ENCODE data around the gene PALLD.

DNA sequence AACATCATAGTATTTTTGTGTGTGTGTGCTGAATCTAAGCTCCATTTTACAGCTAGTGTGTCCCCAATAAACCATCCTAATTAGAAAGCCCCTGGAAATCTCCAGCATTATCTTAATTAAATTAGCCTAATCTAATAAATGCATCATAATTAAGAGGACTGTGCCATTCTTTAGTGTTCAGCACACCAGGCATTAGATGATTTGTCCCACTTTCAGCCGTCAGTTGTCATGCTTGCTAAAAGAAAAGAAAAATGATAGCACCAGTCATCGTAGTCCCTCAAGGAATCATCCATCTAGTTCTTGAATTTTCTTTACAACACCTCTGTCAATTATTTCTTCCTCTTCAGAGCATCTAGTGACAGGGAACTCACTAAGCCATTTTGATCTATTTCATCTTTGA is 155.9 kb downstream of the PALLD start:
- no peak for TF ChIP-seq CTCF (IDR thresholded peaks at IDR 0.05)
- TF ChIP-seq POLR2A (IDR thresholded peaks at IDR 0.05): no peak

All from right lobe of liver (tissue), 4 donors.